Stimulated activated naive CD8-positive, alpha-beta T cell treated with anti-CD3 and anti-CD28 coated beads, Interleukin-15, Interleukin-2, amounts not matched to agents 100 ng/mL and 50 ng/mL, for 24 hours (primary cell): ENCODE results near the gene CCDC63.
A peak's percentile ranks its signal among the peaks of the same experiment; 100 is the strongest.

Source experiments
- H3K27ac Mint-ChIP-seq: one replicate; pipeline ENCODE4 v1.8.0; 2021; ENCODE audit warnings: mild to moderate bottlenecking, mixed read lengths
- H3K27me3 Mint-ChIP-seq: one replicate; pipeline ENCODE4 v1.8.0; 2021; ENCODE audit warnings: mixed read lengths
- H3K36me3 Mint-ChIP-seq: one replicate; pipeline ENCODE4 v1.8.0; 2021; ENCODE audit warnings: low read depth, mixed read lengths
- H3K4me1 Mint-ChIP-seq: one replicate; pipeline ENCODE4 v1.8.0; 2021; ENCODE audit warnings: low read depth, mixed read lengths
- H3K4me3 Mint-ChIP-seq: one replicate; pipeline ENCODE4 v1.8.0; 2021; ENCODE audit warnings: mild to moderate bottlenecking, mixed read lengths
- H3K9me3 Mint-ChIP-seq: one replicate; pipeline ENCODE4 v1.8.0; 2021; ENCODE audit warnings: mixed read lengths

CCDC63 gene

GRCh38 chr12:110885152-110885840, 38.5 kb downstream of the CCDC63 start:
- Mint-ChIP-seq H3K9me3 (peaks cover 5% of the 10 kb centered on the region), H3K27ac (no peak overlapping the region), H3K4me3 (no peak overlapping the region), H3K27me3 (no peaks in the 10 kb centered on the region), H3K36me3 (no peaks in the 10 kb centered on the region), H3K4me1 (peaks cover 4% of the 10 kb centered on the region)

GRCh38 chr12:110888256-110888991, 41.6 kb downstream of the CCDC63 start:
- Mint-ChIP-seq H3K4me1 (peaks cover 4% of the 10 kb centered on the region), H3K4me3 (peak overlapping the region; percentile 89), H3K27me3 (no peaks in the 10 kb centered on the region), H3K36me3 (no peaks in the 10 kb centered on the region), H3K9me3 (no peaks in the 10 kb centered on the region), H3K27ac (no peak overlapping the region)

GRCh38 chr12:110889361-110889760, 42.6 kb downstream of the CCDC63 start:
- Mint-ChIP-seq H3K9me3 (no peaks in the 10 kb centered on the region), H3K4me3 (no peak overlapping the region), H3K27me3 (no peaks in the 10 kb centered on the region), H3K36me3 (no peaks in the 10 kb centered on the region), H3K4me1 (peaks cover 6% of the 10 kb centered on the region), H3K27ac (no peak overlapping the region)

GRCh38 chr12:110893956-110894355, 47.2 kb downstream of the CCDC63 start:
- no peak overlapping the region for H3K27ac Mint-ChIP-seq
- no peaks in the 10 kb centered on the region for H3K9me3 Mint-ChIP-seq
- H3K36me3 Mint-ChIP-seq: no peaks in the 10 kb centered on the region
- H3K4me3 Mint-ChIP-seq: no peak overlapping the region
- H3K4me1 Mint-ChIP-seq: peaks cover 6% of the 10 kb centered on the region
- no peaks in the 10 kb centered on the region for H3K27me3 Mint-ChIP-seq

- Mint-ChIP-seq H3K27ac (no peak overlapping the region), H3K4me3 (no peak overlapping the region), H3K9me3 (no peaks in the 10 kb centered on the region), H3K27me3 (no peaks in the 10 kb centered on the region), H3K36me3 (no peaks in the 10 kb centered on the region), H3K4me1 (peaks cover 6% of the 10 kb centered on the region)
These were observed 49.8 kb downstream of the CCDC63 start for GRCh38 chr12:110896559-110896958.

DNA sequence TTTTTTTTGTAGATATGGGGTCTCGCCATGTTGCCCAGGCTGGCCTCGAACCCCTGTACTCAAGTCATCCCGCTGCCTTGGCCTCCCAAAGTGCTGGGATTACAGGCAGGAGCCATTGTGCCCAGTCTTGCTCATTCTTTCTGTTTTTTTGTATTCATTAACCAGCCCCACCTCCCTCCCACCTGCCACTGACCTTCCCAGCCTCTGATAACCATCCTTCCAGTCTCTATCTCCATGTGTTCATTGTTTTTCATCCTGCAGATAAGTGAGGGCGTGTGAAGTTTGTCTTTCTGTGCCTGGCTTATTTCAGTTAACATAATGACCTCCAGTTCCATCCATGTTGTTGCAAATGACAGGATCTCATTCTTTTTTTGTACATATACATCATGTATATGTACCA, 54.6 kb downstream of the CCDC63 start:
- H3K4me1 Mint-ChIP-seq: no peaks in the 10 kb centered on the region

DNA sequence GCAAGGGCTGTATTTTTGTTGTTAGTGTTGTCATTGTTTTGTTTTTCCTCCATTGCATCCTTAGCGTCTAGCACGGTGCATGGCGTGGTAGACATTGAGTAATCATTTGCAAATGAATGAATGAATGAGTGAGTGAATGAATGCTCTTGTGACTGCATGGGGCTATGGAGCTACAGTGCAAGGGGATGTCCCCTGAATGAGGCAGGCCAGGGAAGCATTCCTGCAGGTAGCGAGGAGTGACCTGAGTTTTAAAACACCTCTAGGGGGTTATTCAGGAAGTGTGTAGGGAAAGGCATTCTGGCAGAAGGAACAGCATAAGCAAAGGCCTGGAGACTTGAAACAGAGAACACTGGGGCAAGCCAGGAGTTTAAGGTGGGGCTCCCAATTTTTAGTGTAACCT, 56.7 kb downstream of the CCDC63 start:
- Mint-ChIP-seq H3K4me3 (no peak overlapping the region), H3K36me3 (no peaks in the 10 kb centered on the region), H3K27ac (no peak overlapping the region), H3K27me3 (peaks cover 4% of the 10 kb centered on the region), H3K4me1 (no peaks in the 10 kb centered on the region), H3K9me3 (no peaks in the 10 kb centered on the region)

More for the DNA sequence above, 54.6 kb downstream of the CCDC63 start:
- no peaks in the 10 kb centered on the region for H3K36me3 Mint-ChIP-seq
- H3K27ac Mint-ChIP-seq: no peak overlapping the region
- H3K9me3 Mint-ChIP-seq: no peaks in the 10 kb centered on the region
- H3K4me3 Mint-ChIP-seq: no peak overlapping the region
- H3K27me3 Mint-ChIP-seq: peaks cover 4% of the 10 kb centered on the region

- Mint-ChIP-seq H3K4me3 (no peak overlapping the region), H3K9me3 (no peaks in the 10 kb centered on the region), H3K27me3 (peaks cover 4% of the 10 kb centered on the region), H3K36me3 (no peaks in the 10 kb centered on the region), H3K4me1 (no peaks in the 10 kb centered on the region), H3K27ac (no peak overlapping the region)
These were observed 59.3 kb downstream of the CCDC63 start for GRCh38 chr12:110906083-110906482.

- Mint-ChIP-seq H3K4me1 (no peaks in the 10 kb centered on the region), H3K27me3 (peaks cover 4% of the 10 kb centered on the region), H3K36me3 (no peaks in the 10 kb centered on the region), H3K27ac (no peak overlapping the region), H3K4me3 (no peak overlapping the region), H3K9me3 (no peaks in the 10 kb centered on the region)
These were observed 59.7 kb downstream of the CCDC63 start for GRCh38 chr12:110906516-110906915.

DNA sequence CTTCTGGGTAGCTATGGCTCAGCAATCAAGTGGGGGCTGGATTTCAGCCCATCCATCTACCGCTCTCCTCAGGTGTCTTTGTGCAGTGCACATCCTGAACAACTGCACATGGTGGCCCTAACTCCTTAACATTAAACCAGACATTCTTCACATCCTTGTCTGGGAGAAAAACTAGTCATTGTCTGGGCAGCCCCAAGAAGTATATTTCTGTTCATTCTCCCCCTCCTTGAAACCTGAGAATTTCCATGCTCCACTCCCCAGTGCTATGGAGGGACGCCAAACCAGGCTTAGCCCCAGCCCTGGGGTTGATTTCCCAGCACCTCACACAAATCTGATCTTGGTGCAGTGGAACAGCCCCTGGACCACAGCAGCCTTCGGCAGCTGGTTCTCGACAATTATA, 60.2 kb downstream of the CCDC63 start:
- Mint-ChIP-seq H3K9me3 (no peaks in the 10 kb centered on the region), H3K4me3 (no peak overlapping the region), H3K27ac (no peak overlapping the region), H3K27me3 (peaks cover 4% of the 10 kb centered on the region), H3K36me3 (no peaks in the 10 kb centered on the region), H3K4me1 (no peaks in the 10 kb centered on the region)

GRCh38 chr12:110907583-110907982, 60.8 kb downstream of the CCDC63 start:
- no peak overlapping the region for H3K27ac Mint-ChIP-seq
- H3K4me3 Mint-ChIP-seq: no peak overlapping the region
- no peaks in the 10 kb centered on the region for H3K36me3 Mint-ChIP-seq
- no peaks in the 10 kb centered on the region for H3K9me3 Mint-ChIP-seq
- H3K4me1 Mint-ChIP-seq: no peaks in the 10 kb centered on the region
- peaks cover 4% of the 10 kb centered on the region for H3K27me3 Mint-ChIP-seq

DNA sequence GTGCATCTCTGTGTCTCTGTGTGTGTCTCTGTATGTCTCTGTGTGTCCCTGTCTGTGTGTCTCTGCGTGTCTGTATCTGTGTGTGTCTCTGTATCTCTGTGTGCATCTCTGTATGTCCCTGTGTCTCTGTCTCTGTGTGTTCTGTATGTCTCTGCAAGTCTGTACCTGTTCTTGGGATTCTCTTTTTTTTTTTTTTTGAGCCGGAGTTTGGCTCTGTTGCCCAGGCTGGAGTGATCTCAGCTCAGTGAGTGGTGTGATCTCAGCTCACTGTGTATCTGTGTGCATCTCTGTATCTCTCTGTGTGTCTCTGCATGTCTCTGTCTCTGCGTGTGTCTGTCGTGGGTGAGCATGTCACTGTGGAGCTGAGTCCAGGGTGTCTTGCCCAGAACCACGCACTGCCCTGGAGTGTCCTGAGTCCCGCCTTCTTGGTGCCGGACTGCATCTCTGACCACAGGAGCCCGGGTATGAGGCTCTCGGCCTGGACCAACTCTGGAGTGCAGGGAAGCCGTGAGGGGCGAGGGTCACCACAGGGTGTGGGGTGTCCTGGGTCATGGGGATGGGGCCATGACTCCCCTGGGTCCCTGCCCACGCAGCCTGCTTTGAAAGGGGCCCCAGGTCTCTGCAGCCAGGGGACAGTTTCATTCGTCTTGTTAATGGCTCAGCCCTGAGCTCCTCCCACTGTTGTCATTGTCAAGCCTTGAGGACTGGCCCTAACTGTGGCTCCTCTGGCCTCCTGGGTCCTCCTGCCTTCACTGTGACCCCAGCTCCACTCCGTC, 61.8 kb downstream of the CCDC63 start:
- Mint-ChIP-seq H3K27me3 (peaks cover 4% of the 10 kb centered on the region), H3K36me3 (no peaks in the 10 kb centered on the region), H3K4me1 (no peaks in the 10 kb centered on the region), H3K4me3 (no peak overlapping the region), H3K27ac (no peak overlapping the region), H3K9me3 (no peaks in the 10 kb centered on the region)

- Mint-ChIP-seq H3K27me3 (no peaks in the 10 kb centered on the region), H3K27ac (no peak overlapping the region), H3K9me3 (no peaks in the 10 kb centered on the region), H3K36me3 (no peaks in the 10 kb centered on the region), H3K4me1 (no peaks in the 10 kb centered on the region), H3K4me3 (no peak overlapping the region)
These were observed 65.5 kb downstream of the CCDC63 start for GRCh38 chr12:110912263-110912662.

DNA sequence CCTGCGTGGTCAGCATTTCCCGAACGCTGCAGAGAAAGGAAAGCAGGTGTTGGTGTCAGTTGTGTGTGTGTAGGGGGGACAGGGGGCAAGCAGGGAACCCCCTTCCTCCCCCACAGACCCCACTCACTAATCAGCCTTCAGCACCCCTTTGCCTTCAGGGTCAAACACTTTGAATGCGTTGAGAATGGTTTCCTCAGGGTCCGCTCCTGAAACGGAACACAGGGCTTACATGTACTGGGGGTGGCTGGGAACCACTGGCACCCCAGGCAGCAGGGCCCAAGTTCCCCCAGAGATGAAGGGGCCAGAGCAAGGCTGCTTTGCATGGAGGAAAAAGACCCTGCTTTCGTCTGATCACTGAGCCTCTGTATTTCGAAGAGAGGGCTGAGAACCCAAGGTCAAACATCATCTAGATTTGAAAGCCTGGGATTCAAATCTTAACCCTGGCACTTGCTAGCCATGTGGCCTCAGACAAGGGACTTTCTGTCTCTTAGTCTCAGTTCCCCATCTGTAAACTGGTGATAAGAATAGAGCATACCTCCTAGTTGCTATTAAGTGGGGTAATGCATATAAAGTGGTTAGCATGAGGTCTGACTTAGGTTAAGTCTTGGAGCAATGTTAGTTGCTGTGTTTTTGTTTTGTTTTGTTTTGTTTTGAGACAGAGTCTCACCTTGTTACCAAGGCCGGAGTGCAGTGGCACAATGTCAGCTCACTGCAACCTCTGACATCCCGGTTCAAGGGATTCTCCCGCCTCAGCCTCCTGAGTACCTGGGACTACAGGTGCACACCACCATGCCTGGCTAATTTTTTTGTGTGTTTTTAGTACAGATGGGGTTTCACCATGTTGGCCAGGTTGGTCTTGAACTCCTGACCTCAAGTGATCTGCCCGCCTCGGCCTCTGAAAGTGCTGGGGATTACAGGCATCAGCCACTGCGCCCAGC, 66.6 kb downstream of the CCDC63 start:
- no peaks in the 10 kb centered on the region for H3K36me3 Mint-ChIP-seq
- no peaks in the 10 kb centered on the region for H3K4me1 Mint-ChIP-seq
- no peak overlapping the region for H3K4me3 Mint-ChIP-seq
- no peaks in the 10 kb centered on the region for H3K9me3 Mint-ChIP-seq
- no peaks in the 10 kb centered on the region for H3K27me3 Mint-ChIP-seq
- H3K27ac Mint-ChIP-seq: peak overlapping the region; percentile 19
